A549 (cell line): ENCODE measurements around the gene PRRG4.

Experiments used
- BHLHE40 ChIP-seq: IDR thresholded peaks from 2 replicates; pipeline ENCODE4 v1.6.1; 2012; ENCODE audit warnings: low read depth, low read length, inconsistent platforms
- CBX2 ChIP-seq: fragments of 200-600 bp; sonication (generic); IDR thresholded peaks from 2 replicates; pipeline ENCODE4 v1.6.1; 2016; ENCODE audit warnings: low read depth, mild to moderate bottlenecking, borderline replicate concordance
- EP300 ChIP-seq, 2 experiments: fragments of >200 bp; sonication (Bioruptor Twin); formaldehyde crosslinking; IDR thresholded peaks; 2 replicates in 1 of 2; 3 replicates in 1 of 2; pipeline ENCODE4 v1.6.1; 2016 to 2017
- MAX ChIP-seq: IDR thresholded peaks from 2 replicates; pipeline ENCODE4 v1.6.1; 2012
- MYC ChIP-seq: IDR thresholded peaks from 2 replicates; pipeline ENCODE4 v1.6.1; 2012; ENCODE audit warnings: mild to moderate bottlenecking, inconsistent platforms, low read length, improper control_type of control experiment, borderline replicate concordance
- PHF8 ChIP-seq: fragments of 200-600 bp; sonication (generic); IDR thresholded peaks from 2 replicates; pipeline ENCODE4 v1.6.1; 2016; ENCODE audit warnings: low read depth, mild to moderate bottlenecking, antibody characterized with exemption, moderate library complexity, borderline replicate concordance
- POLR2A ChIP-seq: IDR thresholded peaks from 2 replicates; pipeline ENCODE4 v1.6.1; 2012; ENCODE audit warnings: mild to moderate bottlenecking, low read length
- RAD21 ChIP-seq, 2 experiments: fragments of >200 bp in 1 of 2; sonication (Bioruptor Twin) in 1 of 2; formaldehyde crosslinking in 1 of 2; IDR thresholded peaks in 1 of 2; conservative IDR thresholded peaks in 1 of 2; 2 replicates in 1 of 2; 3 replicates in 1 of 2; pipeline ENCODE4 v1.6.1; 2012 to 2018; ENCODE audit warnings: inconsistent platforms in 1 of 2
- RCOR1 ChIP-seq: fragments of 150-350 bp; IDR thresholded peaks from 2 replicates; pipeline ENCODE4 v1.6.1; 2014; ENCODE audit warnings: antibody characterized with exemption, low read length, low read depth
- RFX5 ChIP-seq: fragments of 450-650 bp; IDR thresholded peaks from 2 replicates; pipeline ENCODE4 v1.7.1; 2014; ENCODE audit warnings: antibody characterized with exemption, mild to moderate bottlenecking, moderate library complexity
- RNF2 ChIP-seq: fragments of 200-600 bp; sonication (generic); IDR thresholded peaks from 2 replicates; pipeline ENCODE4 v1.6.1; 2016; ENCODE audit warnings: low read depth, mild to moderate bottlenecking, antibody characterized with exemption, moderate library complexity, borderline replicate concordance
- SMC3 ChIP-seq: fragments of >200 bp; sonication (Bioruptor Twin); formaldehyde crosslinking; IDR thresholded peaks from 3 replicates; pipeline ENCODE4 v1.6.1; 2018; ENCODE audit warnings: inconsistent platforms
- TFCP2L1 ChIP-seq: fragments of 250-450 bp; sonication (Bioruptor Pico); IDR thresholded peaks from 2 replicates; pipeline ENCODE4 v1.5.0; 2021; ENCODE audit warnings: mild to moderate bottlenecking
- TF ChIP-seq, protein P1 (sequence below): fragments of >200 bp; sonication (Bioruptor Twin); formaldehyde crosslinking; IDR thresholded peaks from 3 replicates; pipeline ENCODE4 v1.5.1; 2016

GRCh38 chr11:32884023-32884422 is 54.3 kb downstream of the PRRG4 start:
- TF ChIP-seq TFCP2L1 (CRISPR knock-in tag) (no peak), CBX2 (no peak), EP300 (IDR thresholded peaks at IDR 0.05) (no peak), POLR2A (no peak), PHF8 (no peak), BHLHE40 (no peak), RNF2 (no peak), RCOR1 (no peak), MYC (no peak), RFX5 (no peak), MAX (no peak), SMC3 (no peak), RAD21 (conservative IDR thresholded peaks at IDR 0.05 in 1 of 2, IDR thresholded peaks at IDR 0.05 in 1 of 2) (no peak)
- TF ChIP-seq, protein P1, sequence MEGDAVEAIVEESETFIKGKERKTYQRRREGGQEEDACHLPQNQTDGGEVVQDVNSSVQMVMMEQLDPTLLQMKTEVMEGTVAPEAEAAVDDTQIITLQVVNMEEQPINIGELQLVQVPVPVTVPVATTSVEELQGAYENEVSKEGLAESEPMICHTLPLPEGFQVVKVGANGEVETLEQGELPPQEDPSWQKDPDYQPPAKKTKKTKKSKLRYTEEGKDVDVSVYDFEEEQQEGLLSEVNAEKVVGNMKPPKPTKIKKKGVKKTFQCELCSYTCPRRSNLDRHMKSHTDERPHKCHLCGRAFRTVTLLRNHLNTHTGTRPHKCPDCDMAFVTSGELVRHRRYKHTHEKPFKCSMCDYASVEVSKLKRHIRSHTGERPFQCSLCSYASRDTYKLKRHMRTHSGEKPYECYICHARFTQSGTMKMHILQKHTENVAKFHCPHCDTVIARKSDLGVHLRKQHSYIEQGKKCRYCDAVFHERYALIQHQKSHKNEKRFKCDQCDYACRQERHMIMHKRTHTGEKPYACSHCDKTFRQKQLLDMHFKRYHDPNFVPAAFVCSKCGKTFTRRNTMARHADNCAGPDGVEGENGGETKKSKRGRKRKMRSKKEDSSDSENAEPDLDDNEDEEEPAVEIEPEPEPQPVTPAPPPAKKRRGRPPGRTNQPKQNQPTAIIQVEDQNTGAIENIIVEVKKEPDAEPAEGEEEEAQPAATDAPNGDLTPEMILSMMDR, result no peak
